Ramos (cell line): ENCODE results near the gene PBX1.

ENCODE experiments used
- in situ Hi-C: fragments of 300-500 bp; cut with MboI; formaldehyde crosslinking; loops from one replicate; pipeline ENCODE4 v1.14.3; 2022; ENCODE audit warnings: low sequenced_read_pairs; ENCODE audit not compliant: unreplicated experiment

PBX1 gene

DNA sequence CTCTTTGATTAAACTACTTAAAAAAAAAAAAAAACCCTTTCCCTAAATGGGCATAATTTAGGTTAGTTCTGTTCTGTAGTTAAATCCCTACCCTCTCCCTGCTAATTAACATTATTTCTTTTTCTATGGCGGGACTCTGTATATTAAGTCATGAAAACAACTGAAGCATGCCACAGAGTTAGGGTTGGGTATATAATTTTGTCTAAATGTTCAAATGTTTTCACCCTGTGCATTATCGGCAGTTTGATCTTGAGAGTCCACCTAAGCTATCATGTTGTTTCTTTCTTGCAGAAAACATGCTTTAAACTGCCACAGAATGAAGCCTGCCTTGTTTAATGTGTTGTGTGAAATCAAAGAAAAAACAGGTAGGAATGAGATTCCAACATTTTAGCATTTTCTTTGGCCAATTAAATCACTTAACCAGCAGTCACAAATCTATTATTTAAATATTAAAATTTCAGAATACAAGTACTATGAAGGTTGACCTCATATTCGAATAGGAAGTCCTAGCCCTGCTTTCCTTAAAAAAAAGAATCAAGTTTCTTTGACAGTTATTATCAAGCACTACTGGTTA lies 4.0 kb downstream of the PBX1 start:
- in situ Hi-C loops = no loop called here

DNA sequence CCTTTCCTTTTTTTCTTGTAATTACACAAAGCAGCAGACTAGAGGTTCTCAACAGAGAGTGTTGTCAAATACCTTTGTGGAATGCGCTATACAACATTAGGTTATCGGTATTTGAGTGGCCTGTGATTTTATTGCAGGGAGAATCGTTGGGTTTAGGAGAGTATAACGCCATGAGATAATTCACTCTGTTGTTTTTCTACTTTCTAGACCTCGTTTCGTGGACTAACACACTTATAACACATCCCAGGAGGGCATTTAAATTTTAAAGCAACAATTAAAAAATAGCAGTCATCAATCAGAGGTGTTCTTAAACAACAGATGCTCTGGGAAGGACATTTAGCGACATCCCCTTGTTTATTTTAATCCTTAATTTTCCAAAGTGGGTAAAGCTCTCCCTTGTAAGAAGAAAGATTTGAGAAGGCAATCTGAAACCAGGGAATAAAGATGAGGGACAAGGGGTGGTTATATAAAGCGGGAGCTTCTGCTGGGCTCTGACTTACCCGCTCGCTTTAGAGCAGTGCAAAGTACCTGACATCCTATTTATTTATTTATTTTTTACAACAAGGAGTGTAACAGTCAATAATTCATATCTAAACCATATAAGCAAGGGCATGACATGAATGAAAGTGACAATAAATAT lies 4.9 kb downstream of the PBX1 start:
- in situ Hi-C loops = no loop called here

DNA sequence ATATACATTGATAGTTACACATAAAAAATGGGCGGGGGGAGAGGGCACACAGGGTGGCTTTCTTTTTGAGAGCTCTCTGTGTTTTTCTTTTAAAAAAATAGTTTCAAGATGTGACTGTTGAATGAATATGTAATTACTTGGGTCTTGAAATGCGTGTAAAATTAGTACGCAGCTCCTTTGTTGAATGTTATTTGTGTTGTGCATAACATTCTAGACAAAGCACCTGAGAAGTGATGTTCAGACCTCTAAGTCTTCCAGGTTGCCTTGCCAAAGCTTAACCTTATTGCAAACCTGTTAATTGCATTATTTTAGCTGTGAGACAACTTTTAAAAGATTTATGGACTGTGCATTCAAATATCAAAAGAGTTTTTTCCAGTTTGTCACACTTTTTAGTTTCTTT lies 5.4 kb downstream of the PBX1 start:
- in situ Hi-C loops = no loop called here

DNA sequence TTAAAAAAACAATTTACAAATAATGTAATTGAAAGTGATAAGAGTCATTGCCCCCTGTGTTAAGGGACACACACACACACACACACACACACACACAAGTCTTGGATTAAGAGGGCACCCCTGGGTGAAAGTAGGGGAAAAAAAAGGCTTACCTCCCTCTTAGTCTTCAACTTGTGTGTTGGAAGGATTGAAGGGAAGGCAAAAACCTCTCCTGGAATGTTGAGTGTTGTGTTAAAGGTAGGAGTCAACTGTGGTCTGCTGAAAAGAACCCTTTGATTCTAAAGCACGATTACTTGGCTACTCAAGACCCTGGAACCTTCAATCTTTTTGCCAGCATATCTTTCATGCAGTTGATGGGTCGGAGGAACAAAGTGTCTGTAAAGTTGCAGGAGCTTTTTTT lies 6.4 kb downstream of the PBX1 start:
- in situ Hi-C loops = no loop called here

DNA sequence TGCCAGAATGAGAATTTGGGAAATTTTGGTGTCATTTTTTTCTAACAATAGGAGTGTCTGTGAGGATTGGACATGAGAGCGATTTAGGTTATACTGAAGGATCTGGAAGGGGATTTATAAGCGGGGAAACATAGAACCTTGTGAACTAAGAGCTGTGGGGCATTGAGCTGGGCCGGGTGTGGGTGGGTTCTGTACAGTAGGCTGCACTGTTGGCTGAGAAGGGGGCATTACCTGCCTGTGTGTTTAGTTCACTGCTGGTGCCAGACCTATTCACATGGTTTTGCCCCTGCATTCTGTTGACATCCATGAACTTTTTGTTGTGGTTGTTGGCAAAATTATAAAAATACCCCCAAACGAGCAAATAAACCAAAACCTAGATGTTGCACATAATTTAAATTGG lies 8.8 kb downstream of the PBX1 start:
- in situ Hi-C loops = no loop called here

DNA sequence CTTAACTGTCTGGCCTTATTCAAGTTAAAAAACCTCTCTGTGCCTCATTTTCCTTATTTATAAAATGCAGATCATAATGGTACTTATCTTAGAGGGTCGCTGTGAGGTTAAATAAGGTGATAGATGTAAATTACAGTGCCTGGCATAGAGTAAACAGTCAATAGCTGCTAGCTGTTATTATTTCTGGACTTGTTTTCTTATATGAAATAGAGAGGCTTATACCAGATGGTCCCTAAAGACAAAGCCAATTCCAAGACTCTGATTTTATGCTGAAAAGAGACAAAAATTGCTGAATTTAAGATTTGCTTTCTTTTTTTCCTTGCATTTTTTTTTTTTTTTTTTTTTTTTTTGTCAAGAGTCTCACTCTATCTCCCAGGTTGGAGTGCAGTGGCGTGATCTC lies 10.3 kb downstream of the PBX1 start:
- in situ Hi-C loops = no loop called here

DNA sequence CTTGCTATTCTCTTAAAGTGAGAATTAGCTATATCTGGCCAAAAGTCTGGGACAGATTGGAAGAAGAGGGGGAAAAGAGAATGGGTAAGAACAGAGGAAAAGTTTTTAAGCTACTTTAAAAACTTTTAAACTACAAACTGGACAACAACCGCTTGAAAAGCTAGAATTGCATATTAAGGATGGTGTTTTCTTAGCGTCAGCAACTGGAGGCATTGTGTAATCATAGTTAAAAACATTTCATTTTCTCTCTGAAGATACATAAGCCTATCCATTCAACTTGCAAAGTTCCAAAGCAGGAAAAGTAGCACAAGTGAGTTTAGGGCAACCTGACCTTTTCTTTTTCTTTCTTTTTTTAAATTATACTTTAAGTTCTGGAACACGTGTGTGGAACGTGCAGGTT lies 10.9 kb downstream of the PBX1 start:
- in situ Hi-C loops = no loop called here

DNA sequence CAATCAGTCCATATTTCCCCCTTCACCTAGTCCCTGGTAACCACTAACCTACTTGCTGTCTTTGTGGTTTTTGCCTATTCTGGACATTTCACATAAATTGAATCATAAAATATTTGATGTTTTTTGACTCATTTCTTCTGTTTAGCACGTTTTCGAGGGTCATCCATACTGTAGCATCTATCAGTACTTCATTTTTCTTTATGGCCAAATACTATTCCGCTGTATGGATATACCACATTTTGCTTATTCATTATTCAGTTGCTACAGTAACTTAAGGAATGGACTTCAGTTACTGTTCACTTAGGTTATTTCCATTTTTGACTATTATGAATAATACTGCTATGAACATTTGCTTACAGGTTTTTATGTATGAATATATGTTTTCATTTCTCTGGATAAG lies 12.3 kb downstream of the PBX1 start:
- in situ Hi-C loops = no loop called here

DNA sequence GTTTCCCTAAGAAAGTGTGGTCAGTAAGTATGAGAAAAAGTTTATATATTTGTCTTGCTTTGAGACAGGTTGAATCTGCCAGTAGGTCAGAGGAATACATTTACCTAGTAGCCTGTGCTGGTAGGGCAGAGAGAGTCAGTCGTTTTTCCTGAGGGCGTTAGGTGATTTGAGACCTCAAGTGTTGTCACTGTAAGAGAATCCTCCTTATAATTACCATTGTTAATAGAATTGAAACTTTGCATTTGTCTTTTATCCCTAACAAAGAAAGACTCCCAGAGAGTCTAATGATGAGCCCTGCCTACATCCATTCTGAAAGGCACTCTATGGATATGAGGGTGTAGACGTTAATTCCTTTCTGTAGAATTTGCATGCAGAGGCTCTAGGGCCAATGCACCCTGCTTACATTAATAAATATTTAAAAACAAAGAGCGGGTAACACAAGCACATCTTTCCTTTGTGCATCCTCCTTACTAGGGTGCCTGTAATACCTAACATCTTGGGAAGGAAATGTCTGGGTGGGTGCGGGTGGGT lies 16.4 kb downstream of the PBX1 start:
- in situ Hi-C loops = no loop called here

DNA sequence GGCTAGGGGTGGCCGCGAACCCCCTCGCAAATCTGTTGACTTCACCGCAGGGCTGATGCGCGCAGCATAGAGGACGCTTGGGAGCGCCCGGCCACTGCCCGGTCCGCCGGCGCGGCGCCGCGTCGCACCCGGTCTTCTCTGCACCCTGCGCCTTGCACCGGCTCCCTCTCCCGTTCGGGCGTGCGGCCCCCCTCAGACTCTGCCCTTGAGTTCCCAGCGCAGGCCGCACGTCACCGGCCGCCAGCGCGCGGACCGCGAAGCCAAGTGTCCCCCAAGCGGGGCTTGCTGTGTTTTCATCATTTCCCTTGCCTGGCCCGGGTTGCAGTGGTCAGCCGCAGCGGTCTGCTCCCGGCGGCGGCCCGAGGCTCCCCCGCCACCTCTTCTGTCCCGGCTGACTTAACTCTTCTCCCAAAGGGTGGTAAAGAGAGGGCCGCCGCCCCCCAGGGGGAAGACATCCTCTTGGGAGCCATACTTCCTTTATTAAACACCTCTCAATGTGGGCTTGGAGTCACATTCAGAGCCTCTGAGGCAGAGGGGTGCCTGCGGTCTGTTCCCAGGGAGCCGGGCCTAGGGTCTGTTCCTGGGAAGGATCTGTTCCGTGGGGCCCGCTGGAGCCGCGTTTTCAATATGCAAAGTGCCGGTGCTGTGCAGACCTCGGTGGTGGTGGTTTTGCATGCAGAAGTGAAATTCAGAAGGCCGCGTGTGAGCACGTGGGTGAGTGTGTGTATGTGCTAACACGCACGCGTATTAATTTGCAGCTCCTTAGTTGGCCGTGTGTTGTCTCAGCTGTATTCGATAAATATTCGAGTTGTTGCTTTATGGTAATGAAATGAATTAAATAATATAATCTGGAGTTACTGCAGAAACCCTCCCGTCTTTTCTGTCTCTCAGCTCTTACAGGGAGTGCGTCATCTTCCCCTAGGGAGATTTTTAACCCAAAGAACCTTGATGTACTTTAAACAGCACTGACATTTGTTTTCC lies 17.6 kb downstream of the PBX1 start:
- in situ Hi-C loops = no loop called here

DNA sequence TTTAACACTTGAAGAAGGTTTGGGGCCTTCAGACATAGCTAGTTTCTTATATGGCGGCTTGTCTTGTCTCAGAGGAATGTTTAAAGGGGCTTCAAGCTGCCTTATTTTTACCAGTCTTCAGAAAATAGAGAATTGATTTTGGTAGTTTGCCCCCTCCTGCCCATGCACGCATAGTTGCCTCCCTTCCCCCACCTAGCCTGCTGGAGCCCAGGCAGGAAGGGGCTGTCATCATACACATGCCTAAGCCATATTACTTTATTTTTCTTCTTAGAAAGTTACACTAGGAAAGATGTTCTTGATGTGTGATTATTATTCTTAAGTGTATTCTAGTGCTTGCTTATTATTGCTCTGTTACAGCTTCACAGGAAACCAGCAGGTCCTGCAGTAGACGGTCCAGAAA lies 18.3 kb downstream of the PBX1 start:
- in situ Hi-C loops = no loop called here

DNA sequence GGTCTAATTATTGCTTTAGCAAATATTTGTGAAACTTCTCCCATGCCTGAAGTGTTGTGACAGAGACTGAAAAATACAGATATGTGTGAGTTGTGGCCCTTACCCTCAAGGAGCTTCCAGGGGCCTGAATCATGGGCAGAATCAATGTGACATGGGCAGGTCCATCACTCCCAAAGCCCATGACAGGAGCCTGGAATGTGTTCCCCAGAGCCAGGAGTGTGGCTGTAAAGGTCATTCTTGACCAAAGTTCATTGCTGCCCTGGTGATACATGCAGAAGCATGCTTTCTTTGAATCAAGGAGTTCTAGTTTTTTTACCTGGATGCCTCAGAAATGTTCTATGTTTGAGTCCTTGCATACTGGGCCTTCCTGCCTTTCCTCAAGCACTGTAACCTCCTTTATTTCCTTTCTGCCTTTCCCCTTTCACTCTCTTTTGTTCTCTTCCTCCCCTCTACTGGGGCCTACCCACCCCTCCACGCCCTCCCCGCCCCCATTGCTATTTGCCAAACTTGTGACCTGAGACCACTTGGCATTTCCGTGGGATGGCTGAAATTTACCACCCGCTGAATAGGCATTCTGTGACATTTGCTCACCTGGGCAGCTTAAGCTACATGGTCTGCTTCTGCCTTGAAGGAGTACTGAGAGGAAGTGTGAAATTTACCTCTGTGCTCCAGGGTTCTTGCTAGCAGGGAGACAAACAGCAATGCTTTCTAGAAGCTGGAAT lies 19.7 kb downstream of the PBX1 start:
- in situ Hi-C loops = no loop called here

DNA sequence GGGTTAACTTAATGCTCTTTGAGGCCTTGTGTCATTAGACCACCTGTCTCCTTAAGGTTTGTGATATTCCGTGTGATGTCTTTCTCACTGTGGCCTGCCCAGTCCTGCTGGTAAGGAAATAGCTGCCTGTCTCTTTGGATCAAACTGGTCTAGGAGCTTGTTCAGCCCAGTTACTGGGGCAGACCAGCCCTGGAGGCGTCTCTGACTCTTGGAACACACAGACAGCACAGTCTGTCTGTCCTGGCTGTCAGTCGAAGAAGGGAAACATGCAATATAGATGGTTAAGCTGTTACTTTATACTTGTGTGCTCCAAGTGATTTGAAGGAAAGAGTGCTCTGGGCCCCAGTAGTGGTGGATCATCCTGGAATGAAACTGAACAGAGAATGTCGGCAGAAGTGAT lies 20.4 kb downstream of the PBX1 start:
- in situ Hi-C loops = no loop called here

DNA sequence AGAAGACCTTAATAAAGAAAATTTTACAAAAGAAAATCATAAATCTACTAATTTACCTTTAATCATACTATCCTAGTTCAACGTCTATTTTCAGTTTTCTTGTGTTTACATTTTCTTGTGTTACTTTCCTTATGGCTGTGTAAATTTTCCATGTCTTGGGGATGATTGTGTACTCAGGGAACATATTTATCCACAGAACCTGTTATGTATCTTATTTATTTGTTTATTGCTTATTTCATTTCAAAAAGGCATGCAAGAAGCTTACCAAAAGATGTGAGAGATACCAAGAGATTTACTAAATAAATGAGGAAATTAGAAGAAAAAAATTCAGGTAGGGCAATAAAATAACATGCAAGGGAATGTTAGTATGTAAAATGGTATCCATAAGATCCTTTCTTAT lies 22.8 kb downstream of the PBX1 start:
- in situ Hi-C loops = no loop called here

DNA sequence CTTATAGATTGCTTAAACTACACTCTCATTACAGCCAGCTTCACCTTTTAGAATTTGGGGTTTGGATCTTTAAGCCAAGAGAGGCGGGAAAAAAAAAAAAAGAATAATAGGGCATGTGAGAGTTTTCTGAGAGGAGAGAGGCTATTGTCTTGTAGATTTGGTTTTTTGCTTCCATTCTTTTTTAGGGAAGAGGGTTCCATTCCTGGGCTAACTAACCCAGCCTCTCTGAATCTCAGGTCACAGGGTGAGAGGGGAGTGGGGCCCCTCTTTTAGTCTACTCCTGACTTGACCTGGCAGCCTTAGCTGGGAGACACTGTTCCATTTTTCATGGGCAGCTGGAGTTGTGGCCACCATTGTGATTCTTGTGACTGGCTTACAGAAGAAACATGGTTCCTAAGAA lies 24.2 kb downstream of the PBX1 start:
- in situ Hi-C loops = no loop called here

DNA sequence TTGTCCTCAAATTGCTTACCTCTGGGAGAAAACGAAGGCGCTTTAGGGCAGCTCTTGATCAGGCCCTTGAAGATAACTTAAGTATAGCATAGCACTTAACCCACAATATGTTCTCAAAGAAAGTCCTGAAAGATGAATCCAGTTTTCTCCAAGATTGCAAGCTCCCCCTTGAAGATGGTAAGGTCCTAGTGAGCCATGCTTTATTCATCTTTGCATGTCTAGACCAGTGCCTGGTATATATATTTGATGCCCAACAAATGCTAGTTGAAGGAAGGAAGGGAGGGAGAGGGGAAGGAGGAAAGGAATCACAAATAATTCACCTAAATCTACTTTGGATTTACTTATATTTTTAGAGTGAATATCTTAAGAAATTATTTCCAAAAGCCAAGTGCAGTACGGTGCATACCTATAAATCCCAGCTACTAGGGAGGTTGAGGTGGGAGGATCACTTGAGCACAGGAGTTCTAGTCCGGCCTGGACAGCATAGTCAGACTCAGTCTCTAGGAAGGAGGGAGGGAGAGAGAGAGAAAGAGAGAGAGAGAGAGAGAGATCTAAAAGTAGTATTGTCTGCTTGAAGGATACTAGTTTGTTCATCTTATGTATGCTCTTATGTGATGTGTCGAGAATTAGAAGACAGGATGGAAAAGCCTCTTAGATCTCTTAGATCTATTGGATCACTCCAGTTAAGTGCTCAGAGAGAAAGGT lies 25.0 kb downstream of the PBX1 start:
- in situ Hi-C loops = no loop called here

DNA sequence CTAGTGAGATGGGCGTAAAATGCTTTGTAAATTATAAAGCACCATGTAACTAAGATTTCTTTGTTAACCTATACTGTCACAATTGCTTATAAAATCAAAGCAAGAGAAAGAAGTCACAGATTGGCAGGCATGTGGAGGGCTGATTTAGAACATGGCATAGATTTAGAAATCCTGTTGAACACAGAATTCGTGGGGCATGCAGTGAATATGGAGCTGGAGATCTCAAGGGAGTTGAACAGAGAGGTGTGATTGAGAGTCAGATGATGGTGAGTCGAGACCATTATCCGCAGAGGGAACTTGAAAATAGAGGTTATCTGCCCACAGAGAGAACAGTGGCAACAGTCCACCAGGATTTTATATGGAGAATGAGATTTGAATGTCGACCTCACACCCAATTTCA lies 27.6 kb downstream of the PBX1 start:
- in situ Hi-C loops = no loop called here

DNA sequence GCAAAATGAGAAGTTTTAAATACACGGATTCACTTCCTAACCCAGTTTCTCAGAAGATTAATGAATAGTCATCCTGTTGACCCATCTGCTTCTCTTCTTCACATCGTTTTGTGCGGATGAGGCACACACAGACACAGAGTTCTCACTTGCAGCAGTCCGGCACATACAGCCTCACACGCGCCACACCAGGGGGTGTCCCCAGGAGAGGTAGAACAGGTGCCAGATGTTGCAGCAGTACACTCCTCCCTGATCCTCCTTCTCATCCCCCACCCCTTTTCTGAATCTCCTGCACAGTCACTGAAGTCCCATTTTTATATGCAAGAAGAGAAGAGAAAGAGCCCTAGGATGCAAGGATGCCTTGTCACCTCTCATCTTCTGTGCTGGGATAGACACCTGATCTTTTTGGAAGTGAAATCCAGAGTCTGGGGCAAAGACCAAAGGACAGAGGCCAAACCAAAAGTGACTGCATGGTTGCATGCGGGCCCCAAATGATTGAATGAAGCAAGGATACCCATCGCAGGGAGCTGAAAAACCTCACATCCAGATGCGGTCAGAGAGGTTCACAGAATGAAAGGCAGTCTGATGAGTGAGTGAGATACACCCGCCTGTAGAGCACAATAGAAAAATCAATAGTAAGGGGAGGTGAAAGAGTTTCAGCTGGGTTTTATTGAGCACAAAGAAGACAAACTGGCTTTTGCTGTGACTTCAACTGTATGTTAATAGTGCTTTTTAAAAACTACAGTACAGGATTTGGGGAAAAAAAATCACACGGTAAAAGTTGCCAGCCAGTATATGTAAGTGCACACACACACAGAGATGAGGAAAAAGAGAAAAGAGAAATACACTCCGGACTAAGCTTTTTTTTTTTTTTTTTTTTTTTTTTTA lies 28.9 kb downstream of the PBX1 start:
- in situ Hi-C loops = no loop called here
